CD4-positive, alpha-beta T cell treated with Interleukin-21 for 1 hour (primary cell): ENCODE results near the gene ITGB5.

Experiments used
- DNase-seq: peaks from one replicate; pipeline ENCODE4 v3.0.0-alpha.2; 2020

Gene ITGB5

GRCh38 chr3:124890573-124891190 is 3.5 kb upstream of the ITGB5 start:
- no peak for DNase-seq

- DNase-seq = no peak
Measured at GRCh38 chr3:124888482-124889441, 1.6 kb upstream of the ITGB5 start.

DNA sequence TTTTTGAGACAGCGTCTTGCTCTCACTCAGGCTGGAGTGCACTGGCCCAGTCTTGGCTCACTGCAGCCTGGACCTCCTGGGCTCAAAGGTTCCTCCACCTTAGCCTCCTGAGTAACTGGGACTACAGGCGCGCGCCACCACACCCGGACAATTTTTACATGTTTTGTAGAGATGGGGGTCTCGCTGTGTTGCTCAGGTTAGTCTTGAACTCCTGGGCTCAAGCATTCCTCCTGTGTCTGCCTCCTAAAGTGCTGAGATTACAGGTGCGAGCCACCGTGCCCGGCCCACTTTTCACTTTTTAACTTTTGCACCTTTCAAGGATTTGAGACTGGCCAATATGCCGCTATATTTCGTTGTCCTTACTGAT is 750 bp upstream of the ITGB5 start:
- no peak for DNase-seq

DNA sequence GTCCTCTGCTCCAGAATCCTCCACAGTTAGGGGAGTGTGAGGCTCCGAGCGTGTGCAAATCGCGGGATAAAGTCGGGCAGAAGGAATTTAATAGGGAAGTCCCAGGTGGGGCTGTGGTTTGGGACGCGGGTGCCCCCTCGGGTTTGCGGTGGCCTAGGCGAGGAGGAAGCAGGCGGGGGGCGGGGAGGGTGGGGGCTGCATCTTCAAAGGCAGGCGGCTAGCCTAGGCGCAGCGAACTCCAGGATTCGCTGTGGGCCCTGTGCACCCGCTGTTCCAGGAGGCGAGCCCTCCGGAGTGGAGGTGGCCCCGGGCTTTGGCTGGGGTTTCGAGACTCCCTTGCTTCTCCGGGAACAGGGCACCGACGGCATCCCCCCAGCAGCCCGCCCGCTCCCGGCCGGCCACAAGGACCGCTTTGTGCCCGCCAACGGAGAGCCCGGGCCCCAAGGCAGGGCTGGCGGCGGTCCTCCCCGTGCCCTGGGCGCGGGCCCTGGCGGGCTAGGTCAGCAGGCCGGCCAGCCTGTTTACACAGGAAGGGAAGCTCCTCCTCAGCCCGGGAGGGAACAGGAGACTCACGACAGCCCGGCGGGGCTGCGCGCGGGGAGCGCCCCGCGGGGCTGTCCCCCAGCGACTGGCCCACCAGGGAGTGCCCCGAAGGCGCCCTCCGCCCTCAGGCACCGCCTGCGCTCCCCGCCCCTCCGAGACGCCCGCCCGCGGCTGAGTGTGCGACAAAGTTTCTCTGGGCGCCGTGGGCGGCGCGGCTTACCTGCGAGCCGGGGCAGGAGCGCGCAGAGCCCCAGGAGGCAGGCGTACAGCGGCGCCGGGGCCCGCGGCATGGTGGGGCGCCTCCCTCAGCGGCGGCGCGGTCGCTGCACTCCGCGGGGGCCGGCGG is 753 bp downstream of the ITGB5 start:
- no peak for DNase-seq

DNA sequence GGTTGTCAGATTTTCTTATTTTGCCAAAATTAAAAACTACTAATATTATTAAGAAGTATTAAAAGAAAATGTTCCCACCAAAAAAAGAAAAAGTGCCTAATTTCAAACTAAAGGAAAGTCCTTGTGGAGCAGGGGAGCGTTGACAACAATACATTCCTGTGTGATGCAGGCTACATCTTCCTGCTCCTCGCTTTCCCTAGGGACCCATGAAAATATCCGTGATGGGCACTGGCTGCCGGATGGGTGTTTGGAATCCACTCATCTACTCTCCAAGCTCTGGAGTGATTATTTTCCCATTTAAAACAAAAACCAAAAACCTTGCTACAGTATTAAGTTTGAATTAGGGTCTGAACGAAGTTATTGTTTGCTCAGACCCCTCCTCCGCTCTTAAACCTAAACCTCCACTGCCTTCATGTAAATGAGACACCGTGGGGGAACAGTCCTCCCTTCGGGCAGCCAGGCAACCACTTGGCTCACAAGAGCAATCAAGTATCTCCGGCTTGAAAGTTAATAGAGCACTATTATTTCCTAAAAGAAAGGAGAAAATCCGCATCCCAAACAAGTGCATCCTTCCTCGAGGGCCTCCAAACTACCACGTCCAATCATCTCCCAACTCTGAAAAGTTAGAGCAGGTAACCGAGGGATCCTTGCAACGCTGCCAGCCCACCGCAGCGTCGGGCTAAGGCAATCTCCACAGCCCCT is 1.5 kb downstream of the ITGB5 start:
- no peak for DNase-seq

GRCh38 chr3:124884474-124885101 is 2.6 kb downstream of the ITGB5 start:
- no peak for DNase-seq

- no peak for DNase-seq
Measured at GRCh38 chr3:124883766-124884473, 3.2 kb downstream of the ITGB5 start.

GRCh38 chr3:124882816-124883747 is 4.1 kb downstream of the ITGB5 start:
- DNase-seq = no peak

GRCh38 chr3:124881976-124882697 is 5.0 kb downstream of the ITGB5 start:
- no peak for DNase-seq

GRCh38 chr3:124879337-124879680 is 7.9 kb downstream of the ITGB5 start:
- no peak for DNase-seq

DNA sequence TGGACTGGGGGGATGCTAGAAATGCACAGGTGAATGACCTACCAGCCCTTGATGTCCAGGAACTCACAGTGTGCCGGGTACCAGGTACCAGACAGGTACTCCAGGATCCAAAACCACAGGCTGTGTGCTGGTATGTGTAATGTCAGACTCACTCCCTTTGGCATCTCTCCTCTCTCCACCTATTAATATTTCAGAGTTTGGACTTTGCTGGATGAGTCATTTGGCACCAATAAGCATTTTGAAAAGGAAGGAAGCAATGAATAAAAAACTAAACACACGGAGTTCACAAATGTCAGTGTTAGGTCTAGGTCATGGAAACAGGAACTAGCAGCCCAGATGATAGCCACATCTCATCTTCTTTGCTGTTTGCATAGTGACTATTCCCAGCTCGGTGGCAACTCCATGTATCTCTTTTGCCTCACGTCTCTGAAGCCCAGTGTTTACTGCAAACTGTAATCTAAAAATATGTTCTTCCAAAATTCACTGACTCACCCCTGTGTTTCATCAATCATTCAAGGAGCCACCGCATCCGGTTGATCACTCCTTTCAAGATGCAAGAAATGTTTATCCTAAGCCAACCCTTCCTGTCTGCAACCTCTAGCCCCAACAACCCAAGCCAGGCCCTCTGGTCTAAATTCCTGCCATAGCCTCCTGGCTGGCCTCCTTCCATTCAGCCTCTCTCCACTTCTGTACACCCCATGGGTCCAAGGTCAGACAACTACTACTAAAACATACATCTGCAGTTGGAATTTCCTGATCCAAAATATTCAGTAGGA is 8.4 kb downstream of the ITGB5 start:
- no peak for DNase-seq

- no peak for DNase-seq
Measured at GRCh38 chr3:124877674-124878073, 9.5 kb downstream of the ITGB5 start.

GRCh38 chr3:124876401-124876878 is 10.7 kb downstream of the ITGB5 start:
- no peak for DNase-seq

GRCh38 chr3:124873226-124873625 is 13.9 kb downstream of the ITGB5 start:
- DNase-seq = no peak

DNA sequence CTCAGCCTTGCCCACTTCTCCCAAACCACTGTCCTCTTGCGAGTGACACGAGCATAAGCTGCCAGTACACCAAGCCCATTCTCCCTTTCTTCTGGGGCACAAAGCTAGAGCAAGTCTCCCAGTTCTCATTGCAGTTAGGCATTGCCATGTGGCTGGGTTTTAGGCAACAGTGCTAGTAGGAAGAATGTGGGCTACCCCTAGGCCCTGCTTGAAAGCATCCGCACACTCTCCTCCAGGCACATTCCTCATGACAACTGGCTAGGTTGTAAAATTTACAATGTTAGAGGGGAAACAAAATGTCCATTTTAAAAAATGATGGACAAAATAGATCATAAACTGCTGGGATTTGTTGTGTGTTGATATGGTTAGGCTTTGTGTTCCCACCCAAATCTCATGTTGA is 19.7 kb downstream of the ITGB5 start:
- DNase-seq = no peak

GRCh38 chr3:124862006-124862405 is 25.2 kb downstream of the ITGB5 start:
- no peak for DNase-seq

DNA sequence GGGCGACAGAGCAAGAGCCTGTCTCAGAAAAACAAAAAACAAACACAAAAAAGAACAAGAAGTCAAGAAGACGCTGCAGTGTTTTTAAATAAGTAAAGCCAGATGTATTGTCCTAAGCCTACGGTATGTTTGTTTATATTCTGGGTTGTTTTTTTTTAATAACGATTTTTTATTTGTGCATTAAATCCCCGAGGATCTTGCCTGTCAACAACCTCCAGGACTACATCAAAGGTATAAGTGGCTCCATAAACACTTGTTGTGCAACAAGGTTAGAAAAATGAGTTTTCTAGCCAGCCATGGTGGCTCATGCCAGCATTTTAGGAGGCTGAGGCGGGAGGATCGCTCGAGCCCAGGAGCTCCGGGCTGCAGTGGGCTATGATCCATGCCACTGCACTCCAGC is 26.1 kb downstream of the ITGB5 start:
- DNase-seq = no peak

- no peak for DNase-seq
Measured at GRCh38 chr3:124860599-124860998, 26.6 kb downstream of the ITGB5 start.

- DNase-seq = no peak
Measured at GRCh38 chr3:124859025-124859424, 28.1 kb downstream of the ITGB5 start.
